HK-2 (cell line): Measurements from ENCODE around the gene ANP32B.
"Not testable (repeated sequence)": the region's sequence is repeated elsewhere in the genome, so short reads cannot be mapped to it uniquely, and the experiment has no call there.

Experiments used
- DNase-seq: peaks from one replicate; pipeline ENCODE4 v3.0.0-alpha.2; 2018; ENCODE audit not compliant: unreplicated experiment

Gene ANP32B

DNA sequence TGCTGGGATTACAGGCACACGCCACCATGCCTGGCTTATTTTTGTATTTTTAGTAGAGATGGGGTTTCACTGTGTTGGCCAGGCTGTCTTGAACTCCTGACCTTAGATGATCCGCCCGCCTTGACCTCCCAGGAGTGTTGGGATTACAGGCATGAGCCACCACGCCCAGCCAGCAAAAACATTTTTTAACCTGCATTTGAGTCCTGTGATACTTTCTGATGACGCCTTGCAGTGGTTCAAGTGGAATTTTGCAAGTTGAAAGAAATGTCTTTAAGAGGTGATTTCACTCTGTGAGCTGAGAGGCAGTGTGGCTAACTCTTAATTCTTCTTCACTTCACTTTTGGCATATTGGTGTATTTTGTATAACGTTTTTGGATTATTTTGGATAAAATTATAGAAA is 9.1 kb downstream of the ANP32B start:
- no peak for DNase-seq

DNA sequence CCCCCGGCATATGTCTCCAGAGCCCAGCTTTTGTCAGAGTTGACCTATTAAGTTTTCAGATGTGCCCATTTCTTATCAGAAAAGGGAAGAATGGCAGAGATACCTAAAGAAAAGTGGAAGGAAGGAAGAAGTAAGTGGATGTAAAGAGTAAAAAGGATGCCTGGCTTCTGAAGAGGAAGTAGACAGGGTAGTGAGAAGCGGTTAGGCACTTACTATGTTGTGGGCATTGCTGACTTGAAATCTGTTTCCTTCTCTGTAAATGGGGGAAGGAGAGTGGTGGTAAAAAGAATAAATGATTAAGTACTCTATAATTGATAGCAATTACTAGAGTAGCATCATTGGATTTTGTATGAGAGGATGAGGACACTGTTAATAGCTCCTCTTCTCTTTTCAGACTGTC is 9.9 kb downstream of the ANP32B start:
- DNase-seq, result no peak

GRCh38 chr9:97994703-97995102 is 11.6 kb downstream of the ANP32B start:
- DNase-seq, result no peak

GRCh38 chr9:97996676-97997075 is 13.5 kb downstream of the ANP32B start:
- not testable (repeated sequence) for DNase-seq

GRCh38 chr9:97997330-97998276 is 14.5 kb downstream of the ANP32B start:
- DNase-seq, result no peak

GRCh38 chr9:98002808-98003207 is 19.7 kb downstream of the ANP32B start:
- no peak for DNase-seq

DNA sequence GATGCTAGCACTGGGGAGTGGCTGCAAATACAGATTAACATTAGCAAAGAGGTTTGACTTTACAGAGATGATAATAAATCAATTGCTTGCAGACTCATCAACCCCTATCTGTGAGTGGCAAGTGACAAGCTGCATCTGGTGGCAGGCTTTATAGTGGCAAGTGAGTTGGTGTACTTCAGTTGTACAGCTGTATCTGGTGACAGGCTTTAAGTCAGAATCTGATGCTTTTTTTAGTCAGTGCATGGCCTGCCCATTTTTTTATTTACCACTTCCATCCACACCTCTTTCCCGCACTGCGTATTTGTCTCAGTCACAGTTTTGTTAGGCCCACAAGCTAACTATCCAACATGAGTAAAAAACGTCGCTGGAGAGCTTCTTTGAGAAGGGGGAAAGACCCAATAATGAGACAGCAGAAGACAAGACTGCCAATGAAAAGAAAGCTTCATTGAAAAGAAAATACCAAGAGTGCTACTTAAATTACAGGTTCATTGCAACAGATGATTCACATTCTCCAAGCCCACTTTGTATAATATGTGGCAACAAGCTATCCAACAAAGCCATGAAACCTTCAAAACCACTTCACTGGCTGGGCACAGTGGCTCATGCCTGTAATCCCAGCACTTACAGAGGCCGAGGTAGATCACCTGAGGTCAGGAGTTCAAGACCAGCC is 23.1 kb downstream of the ANP32B start:
- DNase-seq, result no peak

DNA sequence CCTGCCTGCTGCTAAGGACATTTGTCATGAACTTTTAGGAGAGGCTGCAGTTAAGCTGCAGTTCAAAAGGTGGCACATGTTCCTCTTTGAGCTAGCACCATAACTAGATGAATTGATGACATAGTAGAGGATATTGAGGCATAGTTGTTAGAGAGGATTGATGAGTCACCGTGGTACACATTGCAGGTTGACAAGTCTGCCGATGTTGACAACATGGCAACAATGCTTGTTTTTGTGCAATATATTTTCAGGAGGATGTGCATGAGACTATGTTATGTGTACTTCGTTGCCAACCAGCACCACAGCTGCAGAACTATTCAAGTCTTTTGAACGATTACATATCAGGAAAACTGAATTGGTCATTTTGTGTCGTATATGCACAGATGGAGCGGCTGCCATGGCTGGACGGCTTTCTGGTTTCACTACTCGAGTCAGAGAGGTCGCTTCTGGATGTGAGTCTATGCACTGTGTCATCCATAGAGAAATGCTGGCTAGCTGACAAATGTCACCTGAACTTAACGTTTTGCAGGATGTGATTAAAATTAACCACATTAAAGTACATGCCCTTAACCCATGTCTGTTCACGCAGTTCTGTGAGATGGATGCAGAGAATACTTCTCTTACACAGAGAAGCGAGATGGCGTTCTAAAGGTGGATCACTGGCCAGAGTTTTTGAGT is 24.2 kb downstream of the ANP32B start:
- no peak for DNase-seq

DNA sequence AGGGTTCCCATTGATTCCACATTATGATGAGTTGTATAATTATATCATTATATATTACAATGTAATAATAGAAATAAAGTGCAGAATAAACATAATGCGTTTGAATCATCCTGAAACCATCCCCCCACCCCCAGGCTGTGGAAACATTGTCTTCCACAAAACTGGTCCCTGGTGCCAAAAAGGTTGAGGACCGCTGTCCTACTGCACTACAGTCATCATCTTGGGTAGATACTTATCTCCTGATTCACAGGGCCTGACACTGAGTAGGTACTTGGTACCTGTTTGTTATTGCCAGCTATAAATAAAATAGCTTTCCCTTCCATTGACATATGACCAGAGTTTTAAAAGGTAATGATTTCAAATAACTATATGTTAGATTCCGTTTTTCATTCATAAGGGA is 25.6 kb downstream of the ANP32B start:
- no peak for DNase-seq

DNA sequence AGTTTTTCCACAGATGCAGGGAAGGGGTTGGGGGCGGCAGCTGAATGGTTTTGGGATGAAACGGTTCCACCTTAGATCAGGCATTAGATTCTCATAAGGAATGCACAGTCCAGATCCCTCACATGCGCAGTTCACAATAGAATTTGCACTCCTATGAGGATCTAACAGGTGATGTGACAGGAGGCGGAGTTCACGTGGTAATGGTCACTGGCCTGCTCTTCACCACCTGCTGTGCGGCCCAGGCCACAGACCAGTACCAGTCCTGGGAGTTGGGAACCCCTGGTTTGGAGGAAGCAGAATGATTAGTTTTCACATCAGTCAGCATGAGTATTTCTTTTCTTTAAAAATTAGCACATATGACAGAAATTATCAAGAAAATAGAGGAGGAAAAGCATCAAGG is 26.3 kb downstream of the ANP32B start:
- DNase-seq, result no peak

GRCh38 chr9:98009936-98010335 is 26.8 kb downstream of the ANP32B start:
- no peak for DNase-seq

DNA sequence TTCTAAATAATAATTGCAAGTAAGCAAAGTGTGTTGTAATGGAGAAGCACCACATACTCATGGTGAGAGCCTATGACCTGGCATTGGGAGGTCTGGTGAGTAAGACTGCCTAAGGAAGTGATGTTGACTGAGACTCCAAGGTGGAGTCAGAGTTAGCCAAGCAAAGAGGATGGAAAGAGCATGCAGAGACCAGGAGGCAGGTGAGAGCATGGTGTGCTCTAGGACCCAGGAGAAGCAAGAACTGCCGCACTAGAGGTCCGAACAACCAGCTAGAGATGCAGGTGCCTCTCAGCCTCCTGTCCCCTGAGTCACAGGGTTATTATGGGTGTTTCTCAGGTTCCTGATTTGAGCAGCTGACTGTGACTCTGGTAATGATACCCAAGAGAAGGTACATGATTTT is 27.3 kb downstream of the ANP32B start:
- DNase-seq, result peak; percentile 55

- no peak for DNase-seq
These were observed 28.0 kb downstream of the ANP32B start for GRCh38 chr9:98011122-98011521.

DNA sequence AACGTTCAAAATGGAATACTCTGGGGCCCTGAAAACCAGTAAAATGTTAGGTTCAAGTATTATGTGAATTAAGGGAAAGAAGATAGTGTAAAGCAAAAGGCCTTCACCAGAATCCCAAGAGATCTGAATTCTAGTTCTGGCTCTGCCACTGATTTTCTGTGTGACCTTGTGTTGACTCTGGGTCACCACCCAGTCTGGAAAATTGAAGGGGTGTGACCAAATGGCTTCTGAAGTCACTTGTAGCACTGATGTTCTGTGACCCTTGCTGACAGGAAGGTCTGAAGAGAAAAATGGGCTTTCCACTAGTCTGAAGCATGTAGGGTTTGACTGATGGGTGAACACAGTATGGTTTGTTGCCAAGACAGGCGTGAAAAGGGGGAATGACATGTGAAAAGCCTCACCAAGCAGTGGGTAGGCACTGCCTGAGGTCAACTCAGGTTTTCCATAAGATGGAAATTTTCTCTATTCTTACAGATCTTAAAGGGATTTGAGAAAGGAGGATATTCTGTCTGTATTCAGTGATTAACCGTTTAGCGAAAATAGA is 33.1 kb downstream of the ANP32B start:
- DNase-seq, result no peak

DNA sequence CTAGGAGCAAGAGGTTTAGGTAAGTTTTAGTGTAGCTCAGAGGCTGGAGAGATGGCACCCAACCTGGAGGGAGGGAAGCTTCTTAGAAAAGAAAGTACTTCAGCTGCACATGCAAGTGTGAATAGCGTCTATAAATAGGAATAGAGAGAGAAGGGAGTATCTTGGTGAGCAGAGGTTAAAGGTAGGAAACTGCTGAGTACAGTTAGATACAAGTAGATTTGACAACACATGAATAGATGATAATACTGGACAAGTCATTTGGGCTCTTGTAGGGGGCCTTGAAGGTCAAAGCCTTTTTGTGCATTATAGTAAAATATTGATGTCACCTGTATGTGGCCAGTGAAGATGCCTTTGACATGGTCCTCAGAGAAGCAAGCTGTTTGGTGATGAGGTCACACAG is 34.2 kb downstream of the ANP32B start:
- no peak for DNase-seq

DNA sequence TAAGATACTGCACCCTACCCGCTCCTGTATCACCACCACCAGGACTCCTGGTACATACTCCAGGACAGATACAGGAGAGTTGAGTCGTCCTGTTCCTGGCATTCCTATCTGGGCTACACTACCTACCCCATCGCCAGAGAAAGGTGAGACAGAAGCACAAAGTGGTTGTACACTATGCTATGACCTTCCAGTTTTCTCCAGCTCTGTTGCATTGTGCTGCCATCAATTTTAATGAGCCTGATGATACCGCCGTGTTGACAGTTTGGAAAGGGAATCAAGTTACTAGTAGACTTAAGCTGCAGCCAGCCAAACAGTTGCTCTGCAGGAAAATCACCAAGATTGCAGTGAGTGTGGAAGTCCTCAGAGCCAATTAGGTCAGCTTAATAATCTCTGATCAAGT is 35.2 kb downstream of the ANP32B start:
- no peak for DNase-seq

GRCh38 chr9:98019098-98019497 is 36.0 kb downstream of the ANP32B start:
- no peak for DNase-seq

- DNase-seq, result not testable (repeated sequence)
These were observed 36.7 kb downstream of the ANP32B start for GRCh38 chr9:98019869-98020268.

DNA sequence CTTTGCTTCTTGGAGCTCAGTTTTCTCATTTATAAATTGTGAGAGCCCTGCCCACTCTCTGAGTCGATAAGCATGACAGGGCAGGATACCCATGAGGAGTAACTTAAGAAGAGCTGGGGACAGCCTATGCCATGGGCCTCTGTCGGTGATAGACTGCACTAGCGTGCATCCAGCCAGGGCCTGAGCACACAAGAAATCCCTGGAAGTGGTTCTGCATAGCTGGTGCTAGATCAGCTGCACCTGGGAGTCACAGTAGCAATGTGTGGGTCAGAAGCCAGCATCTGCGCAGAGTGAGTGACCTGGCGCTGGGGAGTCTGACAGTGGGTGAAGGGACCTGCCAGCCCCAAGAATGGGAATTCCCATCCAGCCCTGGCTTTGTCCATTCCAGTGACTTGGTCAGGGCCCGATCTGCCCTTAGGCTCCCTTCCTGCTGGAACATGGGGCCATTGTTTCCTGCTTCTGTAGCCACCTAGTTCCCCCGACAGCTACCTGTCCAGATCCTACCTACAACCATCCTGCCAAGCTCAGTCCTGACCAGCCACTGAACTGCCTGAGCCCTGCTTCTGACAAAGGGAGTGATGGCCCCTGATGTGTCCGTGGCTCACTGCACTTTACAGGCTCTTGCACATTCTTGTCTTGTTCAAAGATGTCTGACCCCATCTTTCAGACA is 37.5 kb downstream of the ANP32B start:
- no peak for DNase-seq

DNA sequence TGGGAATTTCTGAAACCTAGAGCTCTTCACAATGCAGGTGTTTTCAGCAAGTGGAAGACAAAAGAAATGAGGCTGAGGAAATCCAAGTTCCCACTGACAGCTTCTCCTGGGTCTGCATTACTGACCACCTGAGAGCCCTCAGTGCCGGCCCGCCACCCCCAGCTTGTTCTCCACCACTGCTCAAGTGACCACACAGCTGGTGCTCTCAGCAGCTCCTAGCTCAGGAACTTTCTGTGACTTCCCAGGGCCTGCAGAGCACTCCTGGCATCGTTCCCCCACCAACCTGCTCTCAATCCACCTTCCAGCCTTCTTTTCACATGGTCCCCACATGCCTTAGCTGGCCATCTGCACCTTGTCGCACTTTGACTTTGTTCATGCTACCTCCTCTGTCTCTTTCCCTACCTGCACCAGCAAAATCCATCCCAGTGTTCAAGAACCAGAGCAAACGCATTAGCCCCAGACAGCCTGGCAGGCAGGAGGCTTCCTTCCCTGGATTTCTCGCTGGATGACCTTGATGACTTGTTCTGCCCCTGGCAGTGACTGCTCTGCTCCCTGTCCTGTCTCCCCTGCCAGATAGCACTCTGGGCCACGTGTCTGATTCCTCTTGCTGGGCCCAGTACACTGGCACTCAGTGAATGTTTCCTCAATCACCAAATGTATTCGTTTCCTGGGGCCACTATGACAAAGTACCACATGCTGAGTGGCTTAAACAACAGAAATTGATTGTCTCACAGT is 38.3 kb downstream of the ANP32B start:
- DNase-seq, result no peak

DNA sequence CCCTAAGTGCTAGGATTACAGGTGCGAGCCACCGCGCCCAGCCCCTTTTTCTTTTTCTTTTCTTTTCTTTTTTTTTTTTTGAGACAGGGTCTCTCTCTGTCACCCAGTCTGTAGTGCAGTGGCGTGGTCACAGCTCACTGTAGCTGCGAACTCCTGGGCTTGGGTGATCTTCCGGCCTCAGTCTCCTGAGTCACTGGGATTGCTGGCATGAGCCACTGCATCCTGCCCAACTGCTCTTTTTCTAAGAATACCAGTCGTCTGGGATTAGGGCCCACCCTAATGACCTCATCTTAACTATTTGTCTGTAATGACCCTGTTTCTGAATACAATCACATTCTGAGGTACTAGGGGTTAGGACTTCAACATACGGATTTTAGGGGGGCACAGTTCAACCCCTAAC is 39.3 kb downstream of the ANP32B start:
- DNase-seq, result no peak
